T-helper 17 cell (primary cell): ENCODE results near the gene TMEM256. TPM values are rescaled to one million over a fixed set of nuclear protein-coding genes. Genes with fewer than 3 reads are reported as not detected.
A peak's percentile ranks its signal among the peaks of the same experiment; 100 is the strongest.

ENCODE experiments used
- ATAC-seq: fragments of 150-1000 bp; cut with Tn5 transposase; 2 replicates; pipeline ENCODE4 v1.10.0; 2021; ENCODE audit warnings: mild to moderate bottlenecking, moderate library complexity
- DNase-seq, 3 donors: peaks; one replicate each; pipeline versions ENCODE4 v3.0.0 to v3.0.0-alpha.2; 2020 to 2021
- H3K9me3 ChIP-seq: one replicate; pipeline ENCODE4 v1.7.0; 2013; ENCODE audit warnings: low read length, mild to moderate bottlenecking; ENCODE audit not compliant: control insufficient read depth, poor library complexity, severe bottlenecking
- H3K27ac Mint-ChIP-seq: one replicate; pipeline ENCODE4 v1.8.0; 2022; ENCODE audit warnings: mild to moderate bottlenecking, moderate library complexity, mixed read lengths
- H3K27me3 Mint-ChIP-seq: one replicate; pipeline ENCODE4 v1.8.0; 2022; ENCODE audit warnings: mixed read lengths
- H3K36me3 Mint-ChIP-seq: one replicate; pipeline ENCODE4 v1.8.0; 2022; ENCODE audit warnings: low read depth, mixed read lengths
- H3K4me1 Mint-ChIP-seq: one replicate; pipeline ENCODE4 v1.8.0; 2022; ENCODE audit warnings: mild to moderate bottlenecking, mixed read lengths
- H3K4me3 Mint-ChIP-seq: one replicate; pipeline ENCODE4 v1.8.0; 2022; ENCODE audit warnings: mild to moderate bottlenecking, moderate library complexity, mixed read lengths
- total RNA-seq, 4 donors: library from RNA in 2 of 4; stranded (reverse) in 2 of 4; gene quantifications; one replicate each; pipeline ENCODE4 v1.2.3 and lab custom pipeline; 2022 to 2026

Gene TMEM256
- total RNA-seq, 2 donors from 2014 or later: 27.3 to 31.7 TPM

GRCh38 chr17:7409716-7410115 lies 5.8 kb upstream of the TMEM256 start:
- DNase-seq: no peak
- no peak for ATAC-seq

GRCh38 chr17:7408863-7409262 lies 5.0 kb upstream of the TMEM256 start:
- no peaks in the 10 kb centered on the region for H3K9me3 ChIP-seq
- ATAC-seq (no peak), DNase-seq (no peak)
- Mint-ChIP-seq H3K36me3 (peaks cover 2% of the 10 kb centered on the region), H3K27ac (no peak overlapping the region), H3K4me1 (peaks cover 24% of the 10 kb centered on the region), H3K27me3 (no peaks in the 10 kb centered on the region), H3K4me3 (peak overlapping the region; percentile 67)

More at GRCh38 chr17:7409716-7410115, 5.8 kb upstream of the TMEM256 start:
- no peaks in the 10 kb centered on the region for H3K9me3 ChIP-seq
- peak overlapping the region; percentile 67 for H3K4me3 Mint-ChIP-seq
- H3K27ac Mint-ChIP-seq: peak overlapping the region; percentile 22
- H3K27me3 Mint-ChIP-seq: no peaks in the 10 kb centered on the region
- peaks cover 2% of the 10 kb centered on the region for H3K36me3 Mint-ChIP-seq
- peaks cover 24% of the 10 kb centered on the region for H3K4me1 Mint-ChIP-seq

- Mint-ChIP-seq H3K27me3 (no peaks in the 10 kb centered on the region), H3K4me1 (peaks cover 24% of the 10 kb centered on the region), H3K36me3 (peaks cover 2% of the 10 kb centered on the region), H3K4me3 (peak overlapping the region; percentile 67), H3K27ac (no peak overlapping the region)
- no peak for DNase-seq
- ATAC-seq: no peak
- no peaks in the 10 kb centered on the region for H3K9me3 ChIP-seq
Observed at GRCh38 chr17:7408252-7408727, 4.4 kb upstream of the TMEM256 start.

GRCh38 chr17:7407485-7408251 lies 3.8 kb upstream of the TMEM256 start, which contains the start of gene NLGN2:
NLGN2 (plus strand) TSS chr17:7407845; CDS start chr17:7408256, 411 bp downstream.
- ATAC-seq (no peak), DNase-seq (no peak)
- H3K4me3 Mint-ChIP-seq: peak within 1 kb of the TSS; percentile 67
- peaks cover 2% of the 10 kb centered on the region for H3K36me3 Mint-ChIP-seq
- no peak within 1 kb of the TSS for H3K27ac Mint-ChIP-seq
- peaks cover 25% of the 10 kb centered on the region for H3K4me1 Mint-ChIP-seq
- H3K27me3 Mint-ChIP-seq: no peaks in the 10 kb centered on the region
- H3K9me3 ChIP-seq: no peaks in the 10 kb centered on the region

DNA sequence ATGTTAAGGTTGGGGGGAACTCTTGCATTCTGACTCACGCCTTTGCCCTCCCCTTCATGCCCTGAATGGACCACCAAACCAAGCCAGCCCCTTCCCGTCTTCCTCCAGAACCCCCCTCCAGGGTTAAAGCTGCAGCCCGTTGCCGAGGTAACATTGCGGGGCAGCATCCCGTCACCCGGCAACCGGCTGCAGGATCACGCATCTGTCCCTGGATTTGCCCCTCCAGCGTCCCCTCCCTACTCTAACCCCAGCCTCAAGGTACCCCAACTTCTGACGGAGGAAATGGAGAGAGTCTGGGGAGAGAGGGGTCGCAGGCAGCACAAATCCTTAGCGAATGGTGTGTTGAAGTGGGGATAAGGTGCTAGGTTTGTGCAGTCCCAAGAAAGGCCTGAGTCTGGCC lies 3.2 kb upstream of the TMEM256 start:
- ATAC-seq (no peak), DNase-seq (no peak)
- peaks cover 2% of the 10 kb centered on the region for H3K36me3 Mint-ChIP-seq
- no peaks in the 10 kb centered on the region for H3K9me3 ChIP-seq
- no peaks in the 10 kb centered on the region for H3K27me3 Mint-ChIP-seq
- H3K4me3 Mint-ChIP-seq: peak overlapping the region; percentile 56
- no peak overlapping the region for H3K27ac Mint-ChIP-seq
- peaks cover 25% of the 10 kb centered on the region for H3K4me1 Mint-ChIP-seq

DNA sequence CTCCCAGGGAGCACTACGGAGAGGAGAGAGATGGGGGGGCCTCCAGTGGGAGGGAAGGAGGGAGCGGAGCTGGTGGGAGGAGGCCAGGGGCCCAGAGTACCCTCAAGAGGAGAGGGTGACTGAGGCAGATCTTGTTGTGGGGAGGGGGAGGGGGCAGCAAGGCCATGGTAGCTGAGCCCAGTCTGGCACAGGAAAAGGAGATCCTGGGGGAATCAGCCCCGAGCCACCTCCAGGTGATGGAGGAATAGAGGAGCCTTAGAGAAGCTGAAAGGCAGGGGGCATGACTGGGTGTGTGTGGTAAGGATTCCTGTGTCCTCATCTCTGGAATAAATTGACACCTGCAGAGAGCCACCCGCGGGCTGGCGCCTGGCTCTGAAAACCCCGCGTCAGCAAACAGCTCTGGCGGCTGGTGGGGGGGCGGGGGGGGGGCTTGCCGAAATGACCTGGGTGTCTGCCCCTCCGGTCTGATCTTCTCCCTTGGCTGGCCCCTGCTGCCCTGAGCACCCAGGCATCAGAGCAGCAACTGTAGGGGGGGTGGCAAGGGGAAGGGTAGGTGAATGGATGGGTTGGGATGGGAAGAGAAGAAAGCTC lies 2.4 kb upstream of the TMEM256 start:
- Mint-ChIP-seq H3K4me1 (peaks cover 25% of the 10 kb centered on the region), H3K4me3 (peak overlapping the region; percentile 84), H3K36me3 (peaks cover 2% of the 10 kb centered on the region), H3K27me3 (no peaks in the 10 kb centered on the region), H3K27ac (peak overlapping the region; percentile 78)
- no peaks in the 10 kb centered on the region for H3K9me3 ChIP-seq
- no peak for ATAC-seq
- no peak for DNase-seq

DNA sequence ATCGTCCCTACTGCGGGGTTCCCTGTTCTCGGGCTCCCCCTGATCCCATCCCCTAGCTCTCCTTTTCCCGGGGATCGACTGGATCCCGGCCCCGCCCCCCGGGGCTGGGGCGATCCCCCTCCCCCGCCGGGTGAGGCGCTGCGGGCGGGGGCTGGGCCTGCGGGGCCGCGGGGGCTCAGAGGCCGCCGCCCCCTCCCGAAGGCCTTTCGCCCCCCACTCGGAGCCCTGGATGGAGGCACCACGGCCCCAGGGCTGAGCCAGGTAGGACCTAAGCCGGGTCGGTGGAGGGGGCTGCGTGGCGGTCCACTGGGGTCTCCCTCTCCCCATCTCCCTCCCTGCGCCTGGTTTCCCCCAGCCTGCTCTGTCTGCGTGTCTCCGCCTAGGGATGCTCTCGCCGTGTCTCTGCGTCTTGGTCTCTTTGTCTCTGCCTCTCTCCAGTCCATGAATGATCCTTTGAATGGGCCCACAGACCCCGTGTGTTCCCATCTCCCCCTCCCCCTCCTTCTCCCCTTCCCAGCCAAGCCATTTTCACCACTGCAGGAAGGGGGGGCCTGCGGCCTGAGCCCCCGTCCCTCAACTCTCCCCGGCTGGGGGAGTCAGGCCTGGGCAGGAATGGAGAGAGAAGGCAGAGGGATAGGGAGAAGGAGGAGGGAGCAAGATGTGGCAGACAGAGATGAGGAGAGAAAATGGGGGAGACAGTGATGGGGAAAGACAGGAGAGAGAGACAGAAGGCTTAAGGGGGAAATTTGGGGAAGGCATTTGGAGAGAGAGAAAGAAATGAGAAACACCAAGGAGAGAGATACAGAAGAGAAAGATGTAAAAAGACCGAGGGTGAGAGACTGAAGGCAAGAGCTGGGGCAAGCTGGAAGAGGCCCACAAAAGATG lies 1.7 kb upstream of the TMEM256 start:
- Mint-ChIP-seq H3K4me1 (peaks cover 25% of the 10 kb centered on the region), H3K27me3 (no peaks in the 10 kb centered on the region), H3K27ac (peak overlapping the region; percentile 78), H3K36me3 (peaks cover 2% of the 10 kb centered on the region), H3K4me3 (peak overlapping the region; percentile 93)
- ATAC-seq: no peak
- DNase-seq: no peak
- H3K9me3 ChIP-seq: no peaks in the 10 kb centered on the region

DNA sequence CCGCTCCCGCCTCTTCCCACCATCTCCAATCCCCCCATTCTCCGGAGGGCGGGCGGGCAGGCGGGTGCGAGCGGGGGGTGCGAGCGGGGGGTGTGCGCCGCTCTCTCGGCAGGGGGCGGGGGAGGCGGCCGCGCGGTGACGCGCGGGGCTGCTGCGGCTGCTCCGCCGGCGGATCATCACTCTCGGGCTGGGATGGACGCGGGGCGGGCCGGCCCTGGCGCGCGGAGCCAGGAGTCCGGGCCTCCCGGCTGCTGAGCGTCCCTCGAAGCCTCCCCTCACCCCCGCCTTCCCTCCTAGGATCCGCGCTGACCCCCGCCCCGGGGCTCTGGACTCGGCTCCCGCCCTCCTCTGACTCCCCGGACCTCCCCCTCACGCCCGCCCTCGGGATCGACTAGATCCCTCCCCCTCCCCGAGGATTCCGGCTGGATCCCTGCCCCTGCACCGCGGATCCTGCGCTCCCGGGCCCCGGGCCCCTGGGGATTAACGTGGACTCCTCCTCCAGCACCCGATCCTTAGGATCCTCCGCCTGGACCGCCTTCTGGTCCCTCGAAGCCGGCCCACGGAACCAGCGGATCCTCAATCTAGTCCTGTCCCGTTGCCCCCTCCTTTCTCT lies 946 bp upstream of the TMEM256 start:
- peak overlapping the region; percentile 70 for H3K27ac Mint-ChIP-seq
- H3K9me3 ChIP-seq: no peaks in the 10 kb centered on the region
- H3K4me3 Mint-ChIP-seq: peak overlapping the region; percentile 93
- H3K36me3 Mint-ChIP-seq: peaks cover 2% of the 10 kb centered on the region
- H3K4me1 Mint-ChIP-seq: peaks cover 22% of the 10 kb centered on the region
- ATAC-seq: peak; percentile 53
- no peaks in the 10 kb centered on the region for H3K27me3 Mint-ChIP-seq
- peak in 2 of 3 donors; percentile 74 for DNase-seq

DNA sequence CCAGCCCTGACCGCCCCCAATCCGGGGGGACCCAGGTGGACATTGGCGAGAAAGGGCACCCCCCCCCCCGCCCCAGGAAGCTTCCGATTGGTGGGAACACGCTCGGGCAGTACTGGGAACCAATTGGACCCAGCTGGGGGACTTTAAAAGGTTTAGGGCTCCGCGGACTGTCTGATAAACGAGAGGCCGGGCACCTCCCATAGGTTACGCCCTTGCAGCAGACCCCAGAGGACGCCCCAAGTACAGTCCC lies 245 bp downstream of the TMEM256 start:
- ATAC-seq: no peak
- peak overlapping the region; percentile 93 for H3K4me3 Mint-ChIP-seq
- no peak for DNase-seq
- H3K9me3 ChIP-seq: no peaks in the 10 kb centered on the region
- H3K27ac Mint-ChIP-seq: peak overlapping the region; percentile 70
- peaks cover 19% of the 10 kb centered on the region for H3K4me1 Mint-ChIP-seq
- peaks cover 2% of the 10 kb centered on the region for H3K36me3 Mint-ChIP-seq
- no peaks in the 10 kb centered on the region for H3K27me3 Mint-ChIP-seq

- Mint-ChIP-seq H3K36me3 (peaks cover 2% of the 10 kb centered on the region), H3K27ac (peak overlapping the region; percentile 70), H3K27me3 (no peaks in the 10 kb centered on the region), H3K4me1 (peaks cover 19% of the 10 kb centered on the region), H3K4me3 (peak overlapping the region; percentile 93)
- H3K9me3 ChIP-seq: no peaks in the 10 kb centered on the region
- DNase-seq (peak in 1 of 3 donors; percentile 23), ATAC-seq (no peak)
Observed at GRCh38 chr17:7403043-7403726, 712 bp downstream of the TMEM256 start.

DNA sequence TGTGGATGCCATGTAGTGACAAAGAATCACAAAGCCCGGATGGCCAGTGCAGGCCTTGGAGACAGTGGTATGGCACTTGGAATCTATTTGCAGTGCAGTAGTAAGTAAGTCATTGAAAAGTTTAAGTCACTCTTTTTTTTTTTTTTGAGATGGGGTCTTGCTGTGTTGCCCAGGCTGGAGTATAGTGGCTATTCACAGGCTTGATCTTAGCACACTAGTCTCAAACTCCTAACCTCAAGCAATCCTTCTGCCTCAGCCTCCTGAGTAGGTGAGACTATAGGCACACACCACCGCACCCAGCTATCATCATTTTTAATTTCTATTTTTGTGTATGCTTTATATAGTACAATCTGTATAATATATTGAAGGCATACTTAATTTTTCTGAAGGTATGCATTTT lies 5.3 kb downstream of the TMEM256 start:
- Mint-ChIP-seq H3K27ac (no peak overlapping the region), H3K27me3 (no peaks in the 10 kb centered on the region), H3K36me3 (no peaks in the 10 kb centered on the region), H3K4me3 (no peak overlapping the region), H3K4me1 (peaks cover 12% of the 10 kb centered on the region)
- ATAC-seq: no peak
- no peaks in the 10 kb centered on the region for H3K9me3 ChIP-seq
- no peak for DNase-seq

GRCh38 chr17:7396147-7396546 lies 7.8 kb downstream of the TMEM256 start:
- H3K4me1 Mint-ChIP-seq: peaks cover 27% of the 10 kb centered on the region
- peaks cover 2% of the 10 kb centered on the region for H3K36me3 Mint-ChIP-seq
- no peak overlapping the region for H3K27ac Mint-ChIP-seq
- H3K4me3 Mint-ChIP-seq: no peak overlapping the region
- no peaks in the 10 kb centered on the region for H3K27me3 Mint-ChIP-seq
- H3K9me3 ChIP-seq: no peaks in the 10 kb centered on the region
- DNase-seq (no peak), ATAC-seq (no peak)
